HG02870 (cell line): ENCODE data around the gene SLC8A2.

ENCODE experiments used
- ATAC-seq: cut with Tn5 transposase; IDR thresholded peaks from one replicate; pipeline ENCODE4 v1.9.1; 2021; ENCODE audit warnings: mild to moderate bottlenecking, moderate library complexity; ENCODE audit not compliant: unreplicated experiment

SLC8A2 gene

GRCh38 chr19:47505506-47505905 lies 33.8 kb upstream of the SLC8A2 start:
- ATAC-seq: no peak

- ATAC-seq: no peak
Measured at GRCh38 chr19:47503826-47504150, 32.1 kb upstream of the SLC8A2 start.

- ATAC-seq: no peak
Measured at GRCh38 chr19:47503130-47503825, 31.6 kb upstream of the SLC8A2 start.

GRCh38 chr19:47499863-47500830 lies 28.5 kb upstream of the SLC8A2 start:
- ATAC-seq: no peak

GRCh38 chr19:47499371-47499770 lies 27.7 kb upstream of the SLC8A2 start:
- ATAC-seq: no peak

GRCh38 chr19:47498561-47498960 lies 26.9 kb upstream of the SLC8A2 start:
- no peak for ATAC-seq

GRCh38 chr19:47497821-47498520 lies 26.3 kb upstream of the SLC8A2 start:
- ATAC-seq: no peak

- ATAC-seq: no peak
Measured at GRCh38 chr19:47497050-47497766, 25.5 kb upstream of the SLC8A2 start.

GRCh38 chr19:47495478-47496372 lies 24.0 kb upstream of the SLC8A2 start:
- no peak for ATAC-seq

- ATAC-seq: no peak
Measured at GRCh38 chr19:47494729-47495128, 23.0 kb upstream of the SLC8A2 start.

GRCh38 chr19:47494211-47494547 lies 22.5 kb upstream of the SLC8A2 start:
- no peak for ATAC-seq

- ATAC-seq: no peak
Measured at GRCh38 chr19:47493378-47494210, 21.9 kb upstream of the SLC8A2 start.

- no peak for ATAC-seq
Measured at GRCh38 chr19:47492571-47493377, 21.1 kb upstream of the SLC8A2 start.

- ATAC-seq: no peak
Measured at GRCh38 chr19:47492137-47492533, 20.4 kb upstream of the SLC8A2 start.

- ATAC-seq: no peak
Measured at GRCh38 chr19:47491358-47492136, 19.9 kb upstream of the SLC8A2 start.

GRCh38 chr19:47490847-47491246 lies 19.2 kb upstream of the SLC8A2 start:
- no peak for ATAC-seq

GRCh38 chr19:47490031-47490430 lies 18.3 kb upstream of the SLC8A2 start:
- no peak for ATAC-seq
